ENCODE data around the gene TPP1. TPM values are rescaled to one million over a fixed set of nuclear protein-coding genes. Genes with fewer than 3 reads are reported as not detected.
A peak's percentile ranks its signal among the peaks of the same experiment; 100 is the strongest.

Gene TPP1
- total and polyA plus RNA-seq, 10 of the 15 experiments (the other 5 are each of a cell fraction or from before 2014, with no cell fraction given), result 7.5 to 64.6 (median 38.3) TPM

GRCh38 chr11:6646576-6646917, 27.3 kb upstream of the TPP1 start:
- no TSS peak for BruUV-seq (replicated peaks)
- no peak for FAIRE-seq
- Histone ChIP-seq H3K27ac (ENCODE audit: control insufficient read depth, insufficient read depth) (peak overlapping the region; percentile 68), H3K79me2 (ENCODE audit: control insufficient read depth, insufficient read depth, low read length) (no peaks in the 10 kb centered on the region), H3K4me2 (ENCODE audit: control insufficient read depth, insufficient read depth) (peak overlapping the region; percentile 85), H3K4me1 (ENCODE audit: control insufficient read depth, insufficient read depth, low read length) (peaks cover 21% of the 10 kb centered on the region), H2AFZ (ENCODE audit: control insufficient read depth, low read depth, low read length) (peak overlapping the region; percentile 59), H3K36me3 (ENCODE audit: control insufficient read depth in 2 of 2, insufficient read depth in 2 of 2, low read length in 1 of 2) (no peaks in the 10 kb centered on the region), H3K9ac (ENCODE audit: control insufficient read depth, insufficient read depth, low read length) (peak overlapping the region; percentile 17; the same call in 1 of the 2 replicates), H4K20me1 (ENCODE audit: control insufficient read depth, insufficient read depth) (no peaks in the 10 kb centered on the region), H3K4me3 (no peak overlapping the region), H3K9me3 (replicated peaks; ENCODE audit: control insufficient read depth, insufficient read depth, low read length) (no peaks in the 10 kb centered on the region), H3K27me3 (replicated peaks in 1 of 2; ENCODE audit: control insufficient read depth in 2 of 2, insufficient read depth in 2 of 2, low read length in 1 of 2) (no peaks in the 10 kb centered on the region)
- intact Hi-C loops (cut with micrococcal nuclease; ENCODE audit: unreplicated experiment), result no loop called here
- SMC1A ChIA-PET (ENCODE audit: uncharacterized antibody, unreplicated experiment), result interaction anchor here (0.9 to 3.4 kb wide), 7 partner anchors 14 to 99 kb away, joined by 3 to 14 read pairs (median 5); partner anchors contain the start of genes MRPL17 and TPP1
- no peak for DNase-seq (ENCODE audit: low read depth, low spot score)
- RAD21 ChIA-PET (ENCODE audit: unreplicated experiment), result interaction anchor here (0.9 to 1.4 kb wide), 4 partner anchors 19 to 42 kb away, joined by 3 to 4 read pairs (median 4); partner anchors contain the start of genes MRPL17 and TPP1
- TF ChIP-seq SMAD5 (IDR thresholded peaks at IDR 0.05; ENCODE audit: low read depth) (no peak), TCF12 (IDR thresholded peaks at IDR 0.05; ENCODE audit: low read depth, low read length) (0 out of 2 replicates have a peak, but pooled peaks have one; percentile 34)
- POLR2A ChIA-PET, result interaction anchor here (0.6 to 2.5 kb wide), 6 partner anchors 28 to 131 kb away, joined by 3 to 10 read pairs (median 3); partner anchors contain the start of gene TAF10
- in situ Hi-C loops (cut with MboI), result no loop called here
- CTCF ChIA-PET, result interaction anchor here (0.7 to 4.7 kb wide), 8 partner anchors 8 to 58 kb away, joined by 3 to 22 read pairs (median 4); partner anchors contain the start of genes MRPL17 and TPP1
- 44% methylated on average over 3 of the region's 3 CpGs for WGBS (ENCODE audit: insufficient coverage, insufficient replicate concordance, low lambda C conversion rate, missing lambda C conversion rate)
- ATAC-seq, result no peak; the same call in 1 of the 3 replicates

GRCh38 chr11:6646071-6646470, 26.8 kb upstream of the TPP1 start:
- RAD21 ChIA-PET (ENCODE audit: unreplicated experiment), result interaction anchor here (1.4 kb wide), 1 partner anchor 18 kb away, joined by 3 read pairs; no protein-coding TSS in a partner anchor
- H3K4me2 ChIP-seq (ENCODE audit: control insufficient read depth, insufficient read depth), result peak overlapping the region; percentile 85
- no peak for TF ChIP-seq ZBTB33 (IDR thresholded peaks at IDR 0.05)
- no peak for TF ChIP-seq BMI1 (IDR thresholded peaks at IDR 0.05; ENCODE audit: borderline replicate concordance)
- TF ChIP-seq EP300 (IDR thresholded peaks at IDR 0.05; ENCODE audit: borderline replicate concordance in 1 of 2, control insufficient read depth in 1 of 2, low read depth in 2 of 2, low read length in 2 of 2), result no peak
- no peak for TF ChIP-seq SP1 (IDR thresholded peaks at IDR 0.05; ENCODE audit: low read depth, low read length)
- TF ChIP-seq WRNIP1 (IDR thresholded peaks at IDR 0.05; ENCODE audit: borderline replicate concordance, low read depth, low read length), result no peak
- TF ChIP-seq TCF12 (IDR thresholded peaks at IDR 0.05; ENCODE audit: low read depth, low read length), result 0 out of 2 replicates have a peak, but pooled peaks have one; percentile 43
- no peak for TF ChIP-seq NFIC (IDR thresholded peaks at IDR 0.05; ENCODE audit: low read depth, low read length)
- no peak for TF ChIP-seq TCF3 (IDR thresholded peaks at IDR 0.05; ENCODE audit: borderline replicate concordance, insufficient read depth, low read depth, low read length)
- no peak for TF ChIP-seq NFXL1 (IDR thresholded peaks at IDR 0.05; ENCODE audit: borderline replicate concordance)
- peak; percentile 60 for TF ChIP-seq MEF2B (IDR thresholded peaks at IDR 0.05; ENCODE audit: partially characterized antibody, poor library complexity, severe bottlenecking)
- no peak for TF ChIP-seq ZNF24 (IDR thresholded peaks at IDR 0.05)

More at GRCh38 chr11:6646071-6646470, 26.8 kb upstream of the TPP1 start:
- no peak overlapping the region for H3K9ac ChIP-seq (ENCODE audit: control insufficient read depth, insufficient read depth, low read length)
- DNase-seq (ENCODE audit: low read depth, low spot score) (no peak), ATAC-seq (peak; percentile 37), FAIRE-seq (no peak)
- no peaks in the 10 kb centered on the region for H3K79me2 ChIP-seq (ENCODE audit: control insufficient read depth, insufficient read depth, low read length)
- H3K27me3 ChIP-seq (replicated peaks in 1 of 2; ENCODE audit: control insufficient read depth in 2 of 2, insufficient read depth in 2 of 2, low read length in 1 of 2), result no peaks in the 10 kb centered on the region
- H3K27ac ChIP-seq (ENCODE audit: control insufficient read depth, insufficient read depth), result no peak overlapping the region
- no peaks in the 10 kb centered on the region for H4K20me1 ChIP-seq (ENCODE audit: control insufficient read depth, insufficient read depth)
- no peaks in the 10 kb centered on the region for H3K36me3 ChIP-seq (ENCODE audit: control insufficient read depth in 2 of 2, insufficient read depth in 2 of 2, low read length in 1 of 2)
- no peak overlapping the region for H3K4me3 ChIP-seq
- ChIA-PET SMC1A (ENCODE audit: uncharacterized antibody, unreplicated experiment) (interaction anchor here (1.4 to 1.6 kb wide), 3 partner anchors 14 to 38 kb away, joined by 5 to 8 read pairs (median 6); partner anchors contain the start of gene MRPL17), CTCF (interaction anchor here (1.1 to 4.7 kb wide), 3 partner anchors 13 to 18 kb away, joined by 3 to 22 read pairs (median 6); no protein-coding TSS in a partner anchor), POLR2A (interaction anchor here (0.7 to 2.5 kb wide), 3 partner anchors 34 to 119 kb away, joined by 3 to 10 read pairs (median 3); partner anchors contain the start of gene TAF10)
- WGBS (ENCODE audit: insufficient coverage, insufficient replicate concordance, low lambda C conversion rate, missing lambda C conversion rate), result 50% methylated on average over 11 of the region's 12 CpGs
- BruUV-seq (replicated peaks), result no TSS peak
- H2AFZ ChIP-seq (ENCODE audit: control insufficient read depth, low read depth, low read length), result peak overlapping the region; percentile 59; the same call in 1 of the 2 replicates
- H3K4me1 ChIP-seq (ENCODE audit: control insufficient read depth, insufficient read depth, low read length), result peaks cover 21% of the 10 kb centered on the region
- H3K9me3 ChIP-seq (replicated peaks; ENCODE audit: control insufficient read depth, insufficient read depth, low read length), result no peaks in the 10 kb centered on the region
- intact Hi-C loops (cut with micrococcal nuclease; ENCODE audit: unreplicated experiment) (no loop called here), in situ Hi-C loops (cut with MboI) (no loop called here)

All from GM12878 (cell line).